MM.1S (cell line): ENCODE measurements around the gene SLC22A3.

ENCODE experiments used
- DNase-seq: peaks from one replicate; pipeline ENCODE4 v3.0.0-alpha.2; 2015
- H2AFZ ChIP-seq: fragments of 300-600 bp; sonication (generic); 2 replicates; pipeline ENCODE4 v1.6.0; 2016; ENCODE audit warnings: antibody characterized with exemption, low read length
- H3F3A ChIP-seq: fragments of 300-600 bp; sonication (generic); 2 replicates; pipeline ENCODE4 v1.6.1; 2016; ENCODE audit warnings: mild to moderate bottlenecking, antibody characterized with exemption, low read length, moderate library complexity, mixed read lengths; ENCODE audit not compliant: insufficient read depth
- H3K27ac ChIP-seq: fragments of 300-600 bp; sonication (generic); 2 replicates; pipeline ENCODE4 v1.5.1; 2016; ENCODE audit warnings: mild to moderate bottlenecking, low read length
- H3K27me3 ChIP-seq: fragments of 300-600 bp; sonication (generic); replicated peaks from 2 replicates; pipeline ENCODE4 v1.6.0; 2016; ENCODE audit warnings: low read length; ENCODE audit not compliant: insufficient read depth
- H3K36me3 ChIP-seq: fragments of 300-600 bp; sonication (generic); replicated peaks from 2 replicates; pipeline ENCODE4 v1.6.1; 2016; ENCODE audit warnings: mild to moderate bottlenecking, low read length, mixed read lengths; ENCODE audit not compliant: insufficient read depth
- H3K4me1 ChIP-seq: fragments of 300-600 bp; sonication (generic); 2 replicates; pipeline ENCODE4 v1.6.1; 2016; ENCODE audit warnings: low read length, mixed read lengths
- H3K4me2 ChIP-seq: fragments of 300-600 bp; sonication (generic); 2 replicates; pipeline ENCODE4 v1.6.0; 2016; ENCODE audit warnings: low read depth, low read length
- H3K4me3 ChIP-seq: fragments of 300-600 bp; sonication (generic); 2 replicates; pipeline ENCODE4 v1.5.1; 2016; ENCODE audit warnings: low read length, mixed read lengths
- H3K79me2 ChIP-seq: fragments of 300-600 bp; sonication (generic); 2 replicates; pipeline ENCODE4 v1.6.1; 2016; ENCODE audit warnings: mixed run types, low read length, mixed read lengths
- H3K9ac ChIP-seq: fragments of 300-600 bp; sonication (generic); 2 replicates; pipeline ENCODE4 v1.6.1; 2016; ENCODE audit warnings: low read length, mixed read lengths
- H3K9me2 ChIP-seq: fragments of 300-600 bp; sonication (generic); replicated peaks from 2 replicates; pipeline ENCODE4 v1.6.1; 2016; ENCODE audit warnings: mild to moderate bottlenecking, low read length, mixed read lengths; ENCODE audit not compliant: insufficient read depth
- H3K9me3 ChIP-seq: fragments of 300-600 bp; sonication (generic); replicated peaks from 2 replicates; pipeline ENCODE4 v1.6.1; 2016; ENCODE audit warnings: mild to moderate bottlenecking, low read length, mixed read lengths; ENCODE audit not compliant: insufficient read depth
- H4K20me1 ChIP-seq: fragments of 300-600 bp; sonication (generic); 2 replicates; pipeline ENCODE4 v1.6.1; 2016; ENCODE audit warnings: mild to moderate bottlenecking, low read length, moderate library complexity, mixed read lengths; ENCODE audit not compliant: insufficient read depth
- EZH2 ChIP-seq: fragments of 300-600 bp; sonication (generic); optimal IDR thresholded peaks from 2 replicates; pipeline ENCODE3; 2017; ENCODE audit warnings: low read depth, mild to moderate bottlenecking, antibody characterized with exemption, low read length, mixed read lengths
- EZH2phosphoT487 ChIP-seq: fragments of 300-600 bp; sonication (generic); IDR thresholded peaks from 2 replicates; pipeline ENCODE4 v1.6.1; 2018; ENCODE audit warnings: antibody characterized with exemption, low read length
- TF ChIP-seq, protein P1 (sequence below): fragments of 300-600 bp; sonication (generic); IDR thresholded peaks from 2 replicates; pipeline ENCODE4 v1.5.1; 2016; ENCODE audit warnings: antibody characterized with exemption, low read length, mixed read lengths

Gene SLC22A3

DNA sequence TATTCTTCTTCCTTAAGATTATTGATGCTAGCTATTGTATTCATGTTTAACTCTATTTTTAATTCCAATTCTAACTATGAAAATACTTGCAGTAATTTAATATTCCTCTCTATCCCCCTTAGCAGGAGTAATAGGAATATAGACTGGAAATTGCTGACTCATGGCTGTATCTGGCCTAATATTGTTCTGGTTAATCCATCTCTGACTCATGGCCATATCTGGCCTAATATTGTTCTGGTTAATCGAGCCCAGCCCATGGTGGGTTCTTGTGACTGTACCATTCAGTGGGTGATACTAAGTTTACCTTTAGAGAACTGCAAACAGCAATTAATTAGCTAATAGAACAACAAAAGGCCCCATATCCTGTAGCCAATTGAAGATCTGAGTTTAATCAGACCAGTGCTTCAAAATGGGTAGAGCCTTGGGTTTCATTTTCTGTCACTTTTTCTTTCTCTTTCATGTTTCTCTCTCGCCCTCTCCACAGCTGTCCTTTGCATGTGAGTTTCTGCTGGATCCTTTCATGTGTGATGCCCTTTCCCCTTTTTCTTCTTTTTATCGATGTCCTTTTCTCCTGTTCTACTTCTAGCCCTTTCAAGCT lies 50.6 kb downstream of the SLC22A3 start:
- Histone ChIP-seq H3K79me2 (no peaks in the 10 kb centered on the region), H3K27ac (peak overlapping the region; percentile 89), H3K9ac (peak overlapping the region; percentile 18; the same call in 1 of the 2 replicates), H3K9me2 (no peaks in the 10 kb centered on the region), H3K4me3 (peak overlapping the region; percentile 29; the same call in 1 of the 2 replicates), H3K27me3 (no peaks in the 10 kb centered on the region), H3K9me3 (no peaks in the 10 kb centered on the region), H3K36me3 (no peaks in the 10 kb centered on the region), H3K4me2 (peak overlapping the region; percentile 78), H4K20me1 (no peaks in the 10 kb centered on the region), H3F3A (peaks cover 21% of the 10 kb centered on the region), H3K4me1 (peaks cover 30% of the 10 kb centered on the region), H2AFZ (peak overlapping the region; percentile 74)
- DNase-seq: peak; percentile 62
- TF ChIP-seq, protein P1, sequence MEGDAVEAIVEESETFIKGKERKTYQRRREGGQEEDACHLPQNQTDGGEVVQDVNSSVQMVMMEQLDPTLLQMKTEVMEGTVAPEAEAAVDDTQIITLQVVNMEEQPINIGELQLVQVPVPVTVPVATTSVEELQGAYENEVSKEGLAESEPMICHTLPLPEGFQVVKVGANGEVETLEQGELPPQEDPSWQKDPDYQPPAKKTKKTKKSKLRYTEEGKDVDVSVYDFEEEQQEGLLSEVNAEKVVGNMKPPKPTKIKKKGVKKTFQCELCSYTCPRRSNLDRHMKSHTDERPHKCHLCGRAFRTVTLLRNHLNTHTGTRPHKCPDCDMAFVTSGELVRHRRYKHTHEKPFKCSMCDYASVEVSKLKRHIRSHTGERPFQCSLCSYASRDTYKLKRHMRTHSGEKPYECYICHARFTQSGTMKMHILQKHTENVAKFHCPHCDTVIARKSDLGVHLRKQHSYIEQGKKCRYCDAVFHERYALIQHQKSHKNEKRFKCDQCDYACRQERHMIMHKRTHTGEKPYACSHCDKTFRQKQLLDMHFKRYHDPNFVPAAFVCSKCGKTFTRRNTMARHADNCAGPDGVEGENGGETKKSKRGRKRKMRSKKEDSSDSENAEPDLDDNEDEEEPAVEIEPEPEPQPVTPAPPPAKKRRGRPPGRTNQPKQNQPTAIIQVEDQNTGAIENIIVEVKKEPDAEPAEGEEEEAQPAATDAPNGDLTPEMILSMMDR: no peak
- TF ChIP-seq EZH2phosphoT487 (no peak), EZH2 (no peak)

DNA sequence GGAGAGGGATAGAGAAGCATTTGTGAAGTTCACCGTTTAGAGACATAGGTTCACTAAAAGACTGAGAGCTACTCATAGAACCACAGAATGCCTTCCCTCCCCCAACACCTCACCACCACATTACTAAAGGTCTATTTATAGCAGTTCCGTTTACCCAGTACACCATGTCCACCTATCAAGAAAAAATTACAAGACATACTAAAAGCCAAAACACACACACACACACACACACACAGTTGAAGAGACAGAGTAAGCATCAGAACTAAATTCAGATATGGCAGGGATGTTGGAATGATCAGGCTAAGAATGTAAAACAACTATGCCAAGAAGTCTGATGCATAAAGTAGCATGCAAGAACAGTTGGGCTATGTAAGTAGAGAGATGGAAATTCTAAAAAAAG lies 52.3 kb downstream of the SLC22A3 start:
- Histone ChIP-seq H3F3A (peaks cover 21% of the 10 kb centered on the region), H3K4me2 (peak overlapping the region; percentile 78), H3K36me3 (no peaks in the 10 kb centered on the region), H4K20me1 (no peaks in the 10 kb centered on the region), H3K27me3 (no peaks in the 10 kb centered on the region), H2AFZ (peak overlapping the region; percentile 72), H3K4me3 (peak overlapping the region; percentile 27), H3K9me2 (no peaks in the 10 kb centered on the region), H3K9me3 (no peaks in the 10 kb centered on the region), H3K27ac (peak overlapping the region; percentile 89), H3K4me1 (peaks cover 30% of the 10 kb centered on the region), H3K9ac (peak overlapping the region; percentile 37; the same call in 1 of the 2 replicates), H3K79me2 (no peaks in the 10 kb centered on the region)
- peak; percentile 81 for DNase-seq
- TF ChIP-seq EZH2 (no peak), EZH2phosphoT487 (no peak)
- TF ChIP-seq, protein P1: no peak

DNA sequence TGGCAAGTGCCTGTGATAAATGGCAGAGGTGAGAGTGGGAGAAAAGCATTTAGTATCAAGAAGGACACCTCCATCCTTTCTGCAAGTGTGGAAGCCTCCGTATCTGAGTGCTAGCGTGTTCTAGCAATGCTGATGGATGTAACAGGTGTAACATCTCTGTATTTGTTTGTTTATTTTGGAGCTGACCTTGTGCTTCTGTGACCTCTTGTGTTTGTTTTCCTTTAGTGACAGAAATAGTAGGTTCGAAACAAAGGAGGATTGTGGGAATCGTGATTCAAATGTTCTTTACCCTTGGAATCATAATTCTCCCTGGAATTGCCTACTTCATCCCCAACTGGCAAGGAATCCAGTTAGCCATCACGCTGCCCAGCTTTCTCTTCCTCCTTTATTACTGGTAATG lies 60.4 kb downstream of the SLC22A3 start:
- no peak overlapping the region for H2AFZ ChIP-seq
- H3K9me3 ChIP-seq: no peaks in the 10 kb centered on the region
- TF ChIP-seq, protein P1: no peak
- no peak for TF ChIP-seq EZH2phosphoT487
- no peak for TF ChIP-seq EZH2
- H3K27me3 ChIP-seq: no peaks in the 10 kb centered on the region
- no peak overlapping the region for H3K4me2 ChIP-seq
- H3K27ac ChIP-seq: no peak overlapping the region
- H3K36me3 ChIP-seq: no peaks in the 10 kb centered on the region
- DNase-seq: no peak
- no peaks in the 10 kb centered on the region for H3K79me2 ChIP-seq
- no peaks in the 10 kb centered on the region for H3K9me2 ChIP-seq
- H3K9ac ChIP-seq: no peak overlapping the region
- H3K4me3 ChIP-seq: no peak overlapping the region
- no peaks in the 10 kb centered on the region for H4K20me1 ChIP-seq
- no peaks in the 10 kb centered on the region for H3K4me1 ChIP-seq
- H3F3A ChIP-seq: no peaks in the 10 kb centered on the region
